ENCODE data around the gene TRIM40. TPM values are rescaled to one million over a fixed set of nuclear protein-coding genes. Genes with fewer than 3 reads are reported as not detected.

TRIM40 gene
- total RNA-seq, 1 donor from 2014 or later: not detected

DNA sequence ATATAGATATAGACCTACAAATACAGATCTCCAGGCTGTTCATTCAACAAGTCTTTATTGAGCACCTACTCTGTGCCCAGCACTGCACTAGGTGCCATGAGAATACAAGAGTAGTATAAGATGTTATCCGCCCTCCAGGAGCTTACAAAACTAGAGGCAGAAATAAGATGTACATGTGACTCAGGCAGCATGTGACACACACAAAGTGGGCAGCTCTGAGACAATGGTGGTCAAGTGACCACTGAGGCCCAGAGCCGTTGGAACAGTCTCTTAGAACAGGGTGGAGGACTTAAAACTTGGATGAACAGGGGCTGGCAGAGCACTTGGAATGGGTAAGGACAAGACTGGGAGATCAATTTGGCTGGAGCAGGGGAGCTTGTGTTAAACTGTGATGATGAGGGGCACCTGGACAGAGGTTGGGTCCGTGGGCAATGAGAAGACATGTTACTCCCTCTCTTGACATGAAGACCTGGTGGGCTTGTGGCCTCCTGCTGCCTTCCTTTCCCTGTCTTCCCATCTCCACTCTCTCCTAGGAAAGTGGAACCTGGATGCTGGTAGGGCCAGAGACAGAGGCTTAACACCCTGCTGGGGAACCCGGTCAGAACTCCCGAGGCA lies 48.6 kb downstream of the TRIM40 start:
- Mint-ChIP-seq H3K4me3 (no peak overlapping the region), H3K27me3 (no peaks in the 10 kb centered on the region), H3K36me3 (ENCODE audit: low read depth) (peaks cover 50% of the 10 kb centered on the region), H3K27ac (no peak overlapping the region), H3K4me1 (no peaks in the 10 kb centered on the region), H3K9me3 (no peaks in the 10 kb centered on the region)
- intact Hi-C loops (cut with micrococcal nuclease): no loop called here
- POLR2A ChIA-PET: no interaction called here
- no peak for TF ChIP-seq CTCF (IDR thresholded peaks at IDR 0.05)
- no peak for ATAC-seq (ENCODE audit: low read depth)
- CTCF ChIA-PET: no interaction called here
- DNase-seq: no peak

- Mint-ChIP-seq H3K9me3 (no peaks in the 10 kb centered on the region), H3K4me1 (no peaks in the 10 kb centered on the region), H3K36me3 (ENCODE audit: low read depth) (peaks cover 65% of the 10 kb centered on the region), H3K27me3 (no peaks in the 10 kb centered on the region), H3K4me3 (no peak overlapping the region), H3K27ac (no peak overlapping the region)
- ChIA-PET POLR2A (no interaction called here), CTCF (no interaction called here)
- no peak for DNase-seq
- intact Hi-C loops (cut with micrococcal nuclease): no loop called here
- TF ChIP-seq CTCF (IDR thresholded peaks at IDR 0.05): no peak
- no peak for ATAC-seq (ENCODE audit: low read depth)
These were observed 50.0 kb downstream of the TRIM40 start for GRCh38 chr6:30185846-30186484.

GRCh38 chr6:30188541-30188940 lies 52.6 kb downstream of the TRIM40 start:
- DNase-seq: no peak
- H3K27me3 Mint-ChIP-seq: no peaks in the 10 kb centered on the region
- ATAC-seq (ENCODE audit: low read depth): no peak
- ChIA-PET CTCF (no interaction called here), POLR2A (no interaction called here)
- no peak for TF ChIP-seq CTCF (IDR thresholded peaks at IDR 0.05)
- H3K36me3 Mint-ChIP-seq (ENCODE audit: low read depth): peaks cover 83% of the 10 kb centered on the region
- H3K4me3 Mint-ChIP-seq: no peak overlapping the region
- no peak overlapping the region for H3K27ac Mint-ChIP-seq
- no peaks in the 10 kb centered on the region for H3K9me3 Mint-ChIP-seq
- no peaks in the 10 kb centered on the region for H3K4me1 Mint-ChIP-seq
- intact Hi-C loops (cut with micrococcal nuclease): no loop called here

DNA sequence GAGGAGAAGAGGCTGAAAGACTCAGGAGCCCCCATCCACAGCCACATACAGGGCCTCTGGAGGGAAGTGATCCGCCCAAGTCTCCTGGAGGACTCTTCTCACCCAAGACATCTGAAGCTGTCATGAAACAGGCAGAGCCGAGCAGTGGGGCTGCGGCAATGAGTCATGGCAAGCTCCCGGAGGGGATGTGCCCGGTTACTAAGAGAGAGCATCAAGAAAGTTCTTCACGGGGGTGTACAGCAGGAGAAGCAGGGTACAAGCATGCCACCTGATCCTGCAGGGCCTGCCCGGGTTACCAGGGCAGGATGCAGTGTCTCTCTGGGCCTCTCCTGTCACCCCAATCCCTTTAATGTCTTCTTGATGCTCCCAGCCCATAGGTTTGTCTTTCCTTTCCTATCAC lies 56.1 kb downstream of the TRIM40 start:
- intact Hi-C loops (cut with micrococcal nuclease): no loop called here
- CTCF ChIA-PET: interaction anchor here (0.6 kb wide), 1 partner anchor 61 kb away, joined by 3 read pairs; no protein-coding TSS in a partner anchor
- TF ChIP-seq CTCF (IDR thresholded peaks at IDR 0.05): no peak
- POLR2A ChIA-PET: no interaction called here
- no peak for DNase-seq
- H3K36me3 Mint-ChIP-seq (ENCODE audit: low read depth): peaks cover 84% of the 10 kb centered on the region
- no peak for ATAC-seq (ENCODE audit: low read depth)
- H3K4me1 Mint-ChIP-seq: no peaks in the 10 kb centered on the region
- H3K27ac Mint-ChIP-seq: no peak overlapping the region
- H3K4me3 Mint-ChIP-seq: no peak overlapping the region
- H3K27me3 Mint-ChIP-seq: no peaks in the 10 kb centered on the region
- H3K9me3 Mint-ChIP-seq: no peaks in the 10 kb centered on the region

GRCh38 chr6:30194797-30195690 lies 59.1 kb downstream of the TRIM40 start:
- peaks cover 81% of the 10 kb centered on the region for H3K36me3 Mint-ChIP-seq (ENCODE audit: low read depth)
- H3K27me3 Mint-ChIP-seq: no peaks in the 10 kb centered on the region
- peak overlapping the region; percentile 2 for H3K27ac Mint-ChIP-seq
- no peak for TF ChIP-seq CTCF (IDR thresholded peaks at IDR 0.05)
- DNase-seq (no peak), ATAC-seq (ENCODE audit: low read depth) (no peak)
- ChIA-PET POLR2A (no interaction called here), CTCF (no interaction called here)
- no peaks in the 10 kb centered on the region for H3K9me3 Mint-ChIP-seq
- H3K4me1 Mint-ChIP-seq: peaks cover 1% of the 10 kb centered on the region
- no peak overlapping the region for H3K4me3 Mint-ChIP-seq
- intact Hi-C loops (cut with micrococcal nuclease): no loop called here
